HT-29 (cell line): Measurements from ENCODE around the gene ANKRD34B. TPM values are rescaled to one million over a fixed set of nuclear protein-coding genes. Genes with fewer than 3 reads are reported as not detected.

Experiments used
- DNase-seq: peaks from one replicate; pipeline ENCODE4 v3.0.0-alpha.2; 2015; ENCODE audit warnings: low spot score
- small RNA-seq: library from RNA; depleted of rRNA; stranded (forward); fragments of <200 nt; gene quantifications from one replicate; pipeline ENCODE3, GENCODE V24; 2014
- total RNA-seq: library from RNA; depleted of rRNA; stranded (reverse); fragments of >200 nt; shearing (Covaris generic); gene quantifications from 2 replicates; pipeline ENCODE4 v1.2.3, GENCODE V29; 2014; rRNA removed

The ANKRD34B gene
- total RNA-seq, 1 experiment from 2014 or later: not detected

DNA sequence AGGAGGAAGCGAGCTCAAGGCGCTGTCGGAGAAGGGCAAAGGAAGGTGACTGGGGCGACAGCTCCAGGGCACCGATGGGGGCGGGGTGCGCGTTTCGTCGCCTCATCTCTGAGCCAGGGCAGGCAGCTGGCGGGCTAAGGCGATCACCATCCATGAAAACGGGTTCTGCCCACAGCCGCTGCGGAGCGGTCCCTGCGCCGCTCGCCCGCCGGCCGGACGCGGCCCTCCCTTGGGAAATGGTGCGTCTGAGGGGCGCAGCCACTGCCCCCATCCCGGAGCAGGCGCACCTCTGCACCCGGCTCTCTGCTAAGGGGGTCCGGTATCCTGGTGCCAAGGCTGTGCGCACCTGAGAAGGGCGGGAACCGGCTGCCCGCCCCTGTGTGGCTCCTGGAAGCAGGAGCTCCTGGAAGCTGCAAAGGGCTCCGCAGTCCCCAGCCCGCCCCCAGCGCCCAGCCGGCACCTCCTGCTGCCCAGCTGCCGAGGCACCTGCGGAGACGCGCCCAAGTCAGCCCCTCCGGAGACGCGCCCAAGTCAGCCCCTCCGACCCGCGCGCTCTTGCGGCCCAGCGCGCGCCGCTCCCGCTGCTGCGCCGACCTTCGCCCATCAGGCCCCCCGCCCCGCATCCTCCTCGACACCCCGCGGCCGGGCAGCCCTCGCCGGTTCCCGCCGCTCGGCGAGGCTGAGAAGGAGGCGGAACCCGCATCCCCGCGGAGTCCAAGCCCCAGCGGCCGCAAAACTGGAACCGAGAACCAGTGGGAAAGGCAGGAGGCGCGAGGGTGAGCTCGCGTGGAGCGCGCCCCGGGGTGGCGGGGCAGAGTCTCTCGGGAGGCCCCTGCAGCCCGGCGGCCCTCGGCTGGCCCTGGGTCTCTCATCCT lies 757 bp downstream of the ANKRD34B start:
- no peak for DNase-seq

DNA sequence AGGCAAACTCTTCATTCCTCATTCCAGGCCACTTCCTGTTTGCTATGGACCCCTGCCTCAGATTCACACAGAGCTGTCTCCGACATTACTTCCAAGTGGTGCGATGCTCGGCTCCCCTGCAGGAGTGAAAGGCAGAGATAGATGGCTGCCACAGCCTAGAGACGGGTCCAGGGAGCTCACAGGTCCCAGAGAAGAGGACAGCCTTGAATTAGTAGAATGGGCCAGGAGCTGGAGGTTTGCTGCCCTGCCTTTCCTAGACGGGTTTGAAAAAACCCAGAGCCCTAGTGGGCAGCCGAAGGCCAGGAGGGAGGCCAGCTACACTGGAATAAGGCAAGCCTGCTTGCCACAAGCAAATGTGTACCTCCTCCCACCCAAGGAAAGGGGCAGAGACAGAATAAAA lies 1.8 kb downstream of the ANKRD34B start:
- DNase-seq: no peak

DNA sequence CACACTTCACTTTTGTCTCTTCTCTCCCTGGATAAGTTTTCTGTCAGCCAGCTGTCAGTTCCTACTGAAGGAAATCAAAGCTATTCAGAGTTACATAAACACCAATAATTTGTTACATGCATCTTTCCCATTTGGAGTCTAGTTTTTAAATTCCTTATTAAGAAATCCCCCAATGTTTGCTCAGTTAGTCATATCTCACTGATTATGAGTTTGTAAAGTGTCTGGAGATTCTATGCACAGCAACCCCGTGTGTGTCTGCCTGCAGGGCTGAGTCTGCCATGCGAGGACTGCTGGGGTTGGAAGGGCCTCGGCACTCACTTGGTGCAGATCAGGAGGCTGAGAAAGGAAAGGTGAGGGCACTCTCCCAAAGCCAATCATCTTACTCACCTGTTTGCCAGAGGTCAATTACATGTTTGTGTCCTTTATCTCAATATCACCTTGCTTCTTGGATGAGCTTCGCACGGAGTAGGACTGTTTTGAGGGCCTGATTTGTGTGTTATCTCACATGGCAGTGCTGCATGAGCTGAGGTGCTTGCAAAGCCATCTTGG lies 3.3 kb downstream of the ANKRD34B start:
- no peak for DNase-seq

DNA sequence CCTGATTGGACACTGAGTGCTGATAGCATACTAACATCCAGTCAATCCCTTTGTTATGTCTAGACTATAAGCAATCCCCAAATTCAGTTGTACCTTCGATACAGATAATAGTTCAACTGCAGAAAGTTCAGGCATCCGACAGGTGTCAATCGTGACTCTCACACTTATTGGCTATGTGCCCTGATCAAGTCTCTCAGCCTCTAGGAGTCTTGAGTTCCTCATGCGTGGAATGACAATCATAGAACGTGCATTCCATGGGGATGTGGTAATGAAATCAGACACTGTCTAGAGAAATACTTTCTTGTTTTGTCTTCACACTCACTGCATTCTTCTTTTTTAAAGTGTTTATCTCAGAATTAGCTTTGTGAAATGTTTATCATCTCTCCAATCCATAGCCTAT lies 4.8 kb downstream of the ANKRD34B start:
- no peak for DNase-seq

DNA sequence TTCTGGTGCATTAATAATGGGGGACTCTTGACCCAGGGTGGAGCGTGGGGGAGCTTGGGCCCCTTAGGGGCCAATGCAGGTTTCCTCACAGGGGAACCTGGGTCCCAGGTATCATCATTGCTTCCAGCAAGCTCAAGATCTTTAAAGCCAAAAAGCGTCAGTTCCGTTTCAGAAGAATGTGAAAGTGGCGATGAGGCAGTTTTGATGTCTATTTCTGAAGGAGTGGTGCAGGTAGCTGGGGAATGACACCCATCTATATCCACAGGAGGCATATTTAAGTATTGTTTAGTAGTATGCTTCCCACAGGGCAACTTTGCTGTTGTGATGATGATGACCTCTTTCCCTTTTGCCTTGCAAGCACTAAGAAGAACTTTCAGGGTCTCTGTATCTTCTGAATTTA lies 10.8 kb downstream of the ANKRD34B start:
- DNase-seq: no peak

DNA sequence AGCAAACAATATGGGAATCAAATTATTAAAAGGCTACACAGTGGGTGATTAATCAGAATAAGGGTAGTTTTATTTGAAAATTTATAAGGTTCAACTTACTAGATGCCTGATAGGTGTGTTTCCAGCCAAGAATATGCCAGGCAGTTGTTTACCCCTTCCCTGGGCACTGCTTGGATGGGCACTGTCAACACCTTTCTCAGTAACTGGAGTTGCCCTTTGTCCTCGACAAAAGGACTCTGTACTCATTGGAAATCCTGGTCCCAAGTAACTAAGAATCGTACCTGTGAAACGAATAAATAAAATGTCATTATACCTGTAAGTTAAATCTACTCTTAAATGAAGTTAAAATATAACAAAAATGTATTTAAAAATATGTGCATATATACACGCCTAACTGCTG lies 15.0 kb downstream of the ANKRD34B start:
- no peak for DNase-seq

DNA sequence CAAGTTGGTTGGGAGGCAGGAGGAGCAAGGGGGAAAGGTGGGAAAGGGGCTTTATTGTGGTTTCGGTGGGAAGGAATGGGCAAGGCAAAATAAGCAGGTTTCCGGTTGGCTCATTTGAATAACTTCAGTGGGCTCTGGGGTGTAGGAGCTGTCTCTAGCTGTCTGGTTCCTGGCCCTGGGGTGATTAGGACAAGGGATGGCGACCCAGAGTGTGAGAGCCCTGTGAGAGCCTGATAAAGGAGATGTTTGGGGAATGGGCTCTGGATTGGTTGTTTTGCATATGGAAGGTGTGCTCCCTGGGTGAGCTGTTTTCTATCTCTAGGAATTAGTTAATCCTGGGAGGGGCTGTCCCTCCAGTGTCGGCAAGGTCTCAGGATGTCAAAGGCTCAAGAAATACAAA lies 15.4 kb downstream of the ANKRD34B start:
- no peak for DNase-seq

DNA sequence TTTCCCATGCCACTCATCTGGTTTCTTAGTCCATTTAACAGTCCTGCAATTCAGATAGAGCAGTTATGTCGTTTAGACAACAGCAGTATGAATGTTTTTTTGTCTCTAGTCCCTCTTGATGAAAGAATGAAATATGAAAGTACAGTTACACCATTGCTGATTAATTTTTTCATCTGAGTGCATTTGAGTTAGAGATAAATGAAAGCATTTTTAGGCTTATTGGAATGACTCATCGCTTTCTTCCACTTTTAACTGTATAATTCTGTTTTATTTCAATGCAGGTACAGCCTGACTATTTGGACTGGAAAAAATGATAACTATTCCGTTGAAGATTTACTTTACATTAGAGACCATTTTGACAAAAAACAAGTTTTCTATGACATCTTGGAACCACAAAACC lies 28.7 kb downstream of the ANKRD34B start:
- no peak for DNase-seq

DNA sequence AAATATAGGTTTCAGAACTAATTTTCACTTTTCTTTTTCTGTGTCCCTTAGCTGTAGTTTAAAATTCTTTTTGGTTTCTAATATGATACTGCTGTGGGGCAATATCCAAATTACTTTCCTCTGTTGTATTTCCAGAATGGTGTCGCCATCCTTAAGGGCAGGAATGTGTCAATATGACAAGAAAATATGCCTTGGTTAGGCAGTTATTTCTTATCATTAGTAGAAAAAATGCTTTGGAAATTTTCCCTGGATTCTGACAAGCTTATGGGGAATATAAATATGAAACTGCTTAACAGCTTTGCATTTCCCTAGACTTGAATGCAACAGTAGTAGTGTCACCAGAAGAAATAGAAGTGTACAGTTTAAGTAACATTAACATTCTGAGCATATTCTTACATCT lies 29.4 kb downstream of the ANKRD34B start:
- no peak for DNase-seq

DNA sequence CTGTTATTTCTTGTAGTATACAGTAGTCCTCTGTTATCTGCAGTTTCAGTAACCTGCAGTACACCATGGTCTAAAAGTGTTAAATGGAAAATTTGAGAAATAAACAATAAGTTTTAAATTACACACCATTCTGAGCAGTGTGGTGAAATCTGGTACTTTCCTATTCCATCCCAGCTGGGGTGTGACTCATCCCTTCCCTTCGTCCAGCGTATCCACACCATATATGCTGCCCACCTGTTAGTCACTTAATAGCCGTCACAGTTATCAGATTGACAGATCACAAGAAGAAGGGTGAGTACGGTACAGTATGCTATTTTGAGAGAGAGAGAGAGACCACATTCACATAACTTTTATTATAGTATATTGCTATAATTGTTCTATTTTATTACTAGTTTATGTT lies 53.3 kb downstream of the ANKRD34B start:
- peak; percentile 35 for DNase-seq

DNA sequence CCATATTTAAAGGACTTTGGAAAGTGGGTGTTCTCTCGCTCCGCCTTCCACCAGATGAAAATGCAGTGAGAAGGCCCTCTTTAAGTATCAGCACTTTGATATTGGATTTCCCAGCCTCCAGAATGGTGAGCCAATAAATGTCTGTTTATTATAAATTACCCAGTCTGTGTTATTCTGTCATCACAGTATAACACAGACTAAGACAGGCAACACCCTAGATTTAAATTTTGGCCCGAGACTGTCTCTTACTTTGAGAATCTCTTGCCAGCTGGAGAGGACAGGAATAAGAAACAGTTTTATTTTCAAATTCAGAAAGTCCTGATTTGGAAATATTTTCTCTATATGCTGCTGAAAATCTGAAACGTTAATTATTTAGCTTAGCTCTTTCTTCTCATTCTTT lies 60.7 kb downstream of the ANKRD34B start:
- DNase-seq: no peak

DNA sequence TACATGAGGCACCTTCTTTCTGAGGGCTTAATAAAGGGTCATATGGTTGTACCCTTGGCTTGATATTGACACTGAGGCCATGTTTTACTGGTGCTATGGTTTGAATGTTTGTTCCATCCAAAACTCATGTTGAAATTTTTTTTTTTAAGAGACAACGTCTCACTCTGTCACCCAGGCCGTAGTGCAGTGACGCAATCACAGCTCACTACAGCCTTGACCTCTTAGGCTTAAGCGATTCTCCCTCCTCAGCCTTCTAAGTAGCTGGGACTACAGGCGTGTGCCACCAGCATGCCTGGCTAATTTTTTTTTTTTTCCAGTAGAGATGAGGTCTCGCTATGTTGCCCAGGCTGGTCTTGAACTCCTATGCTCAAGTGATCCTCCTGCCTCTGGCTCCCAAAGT lies 61.2 kb downstream of the ANKRD34B start:
- DNase-seq: no peak

DNA sequence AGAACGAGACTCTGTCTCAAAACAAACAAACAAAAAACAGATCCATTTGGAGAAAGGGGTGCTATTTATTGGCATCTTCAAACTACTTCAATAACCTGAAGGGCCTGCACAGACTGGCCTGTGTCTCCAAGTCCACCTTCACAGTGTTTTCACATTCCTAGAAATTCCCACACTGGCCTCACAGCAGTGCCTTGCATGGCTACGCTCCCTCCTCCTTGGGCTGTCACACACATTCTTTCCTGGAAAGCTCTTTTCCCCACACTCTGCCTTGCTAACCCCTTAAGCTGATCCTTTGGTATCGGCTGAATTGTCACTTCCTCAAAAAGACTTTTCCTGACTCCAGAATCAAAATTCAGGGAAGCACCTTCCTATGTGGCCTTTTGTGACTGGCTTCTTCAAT lies 62.4 kb downstream of the ANKRD34B start:
- DNase-seq: no peak

Small RNA genes within 50 kb of the gene (small RNA-seq; reads per million reads assigned to genes)
- gene DBIP2: not detected

Other genes with a start within 250 kb of the ANKRD34B start
- gene ZFYVE16, start 162.2 kb downstream of the ANKRD34B start, total RNA-seq: 4.5 and 4.9 TPM in 2 replicates
- gene FAM151B, start 82.2 kb downstream of the ANKRD34B start, total RNA-seq: 1.5 and 1.6 TPM in 2 replicates
- gene MSH3, start 84.4 kb upstream of the ANKRD34B start, total RNA-seq: 7.1 and 7.4 TPM in 2 replicates
- 34.1 and 34.5 TPM in 2 replicates for gene DHFR, start 84.7 kb upstream of the ANKRD34B start, total RNA-seq